GM19438 (cell line): Measurements from ENCODE around the gene CAPRIN1.

Source experiments
- ATAC-seq: cut with Tn5 transposase; IDR thresholded peaks from one replicate; pipeline ENCODE4 v1.9.1; 2021; ENCODE audit warnings: low read depth; ENCODE audit not compliant: unreplicated experiment

CAPRIN1 gene

DNA sequence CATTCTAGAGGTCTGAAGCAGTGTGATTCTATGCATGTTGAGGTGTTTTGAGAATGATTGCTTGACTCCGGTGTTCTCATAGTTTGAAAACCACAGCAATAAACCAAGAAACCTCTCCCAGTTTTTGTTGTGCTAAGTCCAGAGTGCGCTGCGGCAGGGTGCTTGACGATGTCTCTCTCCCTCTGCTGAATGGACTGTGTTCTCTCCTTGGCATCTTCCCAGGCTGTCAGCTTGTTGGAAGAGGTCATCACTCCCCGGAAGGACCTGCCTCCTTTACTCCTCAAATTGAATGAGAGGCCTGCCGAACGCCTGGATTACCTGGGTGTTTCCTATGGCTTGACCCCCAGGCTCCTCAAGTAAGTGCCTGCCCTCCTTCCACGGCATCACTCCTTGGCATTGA lies 84.9 kb downstream of the CAPRIN1 start:
- ATAC-seq, result no peak

DNA sequence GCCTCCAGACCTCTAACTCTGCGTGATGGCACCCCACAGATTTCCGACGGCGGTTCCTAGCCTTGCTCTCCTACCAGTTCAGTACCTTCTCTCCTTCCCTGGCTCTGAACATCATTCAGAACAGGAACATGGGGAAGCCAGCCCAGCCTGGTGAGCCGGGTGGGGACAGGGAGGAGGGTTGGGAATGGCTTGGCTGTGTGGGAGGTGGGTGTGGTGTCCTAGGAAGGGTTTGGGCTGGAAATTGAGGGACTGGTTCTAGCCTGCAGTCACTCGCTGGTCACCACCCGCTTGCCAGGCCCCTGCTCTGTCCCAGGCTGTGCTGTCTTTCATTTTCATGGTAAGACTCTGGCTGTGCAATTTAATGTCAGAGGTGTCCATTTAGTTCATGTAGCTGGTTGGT lies 87.8 kb downstream of the CAPRIN1 start:
- ATAC-seq, result no peak

DNA sequence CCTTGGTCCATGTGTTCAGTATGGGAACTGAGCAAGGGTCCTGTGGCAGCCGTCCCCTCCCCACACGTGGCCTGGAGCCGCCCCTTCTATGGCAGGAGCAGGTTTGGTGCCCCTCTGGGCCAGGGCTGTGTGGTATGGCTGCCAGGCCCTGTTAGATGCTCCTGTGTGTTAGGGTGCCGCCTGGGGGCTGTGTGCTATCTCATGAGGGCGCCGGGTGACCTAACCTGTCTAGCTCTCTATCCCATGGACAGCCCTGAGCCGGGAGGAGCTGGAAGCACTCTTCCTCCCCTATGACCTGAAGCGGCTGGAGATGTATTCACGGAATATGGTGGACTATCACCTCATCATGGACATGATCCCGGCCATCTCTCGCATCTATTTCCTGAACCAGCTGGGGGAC lies 88.6 kb downstream of the CAPRIN1 start:
- ATAC-seq, result no peak

DNA sequence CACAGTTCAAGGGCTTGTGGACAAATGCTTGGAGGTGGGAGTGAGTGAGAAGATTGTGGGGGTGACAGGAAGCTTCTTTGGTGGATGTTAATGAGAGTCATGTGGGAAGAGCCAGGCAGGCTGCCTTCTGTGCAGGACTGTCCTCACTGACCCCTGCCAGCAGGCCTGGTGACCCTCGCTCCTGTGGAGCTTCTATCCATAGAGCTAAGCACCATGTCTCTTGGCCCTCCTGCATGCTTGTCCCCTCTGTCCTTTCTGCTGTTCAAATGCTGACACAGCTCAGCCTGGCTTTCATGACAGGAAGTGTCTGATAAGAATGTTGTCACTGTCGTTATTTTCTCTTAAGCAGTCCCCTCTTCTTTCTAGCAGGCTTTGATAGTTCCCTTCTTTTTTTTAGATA lies 91.5 kb downstream of the CAPRIN1 start:
- ATAC-seq, result no peak

DNA sequence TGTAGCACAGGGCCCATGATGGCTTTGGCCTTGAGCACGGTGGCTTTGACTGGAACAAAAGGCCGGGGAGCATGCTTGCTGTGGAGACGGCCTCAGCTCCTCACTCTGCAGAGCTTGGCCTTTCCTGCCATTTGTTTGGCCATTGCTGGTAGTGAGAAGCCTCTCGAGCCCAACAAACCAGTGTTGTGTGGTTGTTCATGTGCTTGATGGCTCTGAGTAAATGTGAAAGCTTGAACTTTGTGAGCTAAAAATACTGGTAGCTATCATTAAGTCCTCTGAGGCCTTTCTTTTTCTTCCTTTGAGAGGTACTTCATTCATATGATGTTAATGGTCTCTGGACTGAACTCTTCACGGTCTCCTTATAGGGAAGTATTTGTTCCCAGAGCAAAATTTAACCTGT lies 93.5 kb downstream of the CAPRIN1 start:
- no peak for ATAC-seq

DNA sequence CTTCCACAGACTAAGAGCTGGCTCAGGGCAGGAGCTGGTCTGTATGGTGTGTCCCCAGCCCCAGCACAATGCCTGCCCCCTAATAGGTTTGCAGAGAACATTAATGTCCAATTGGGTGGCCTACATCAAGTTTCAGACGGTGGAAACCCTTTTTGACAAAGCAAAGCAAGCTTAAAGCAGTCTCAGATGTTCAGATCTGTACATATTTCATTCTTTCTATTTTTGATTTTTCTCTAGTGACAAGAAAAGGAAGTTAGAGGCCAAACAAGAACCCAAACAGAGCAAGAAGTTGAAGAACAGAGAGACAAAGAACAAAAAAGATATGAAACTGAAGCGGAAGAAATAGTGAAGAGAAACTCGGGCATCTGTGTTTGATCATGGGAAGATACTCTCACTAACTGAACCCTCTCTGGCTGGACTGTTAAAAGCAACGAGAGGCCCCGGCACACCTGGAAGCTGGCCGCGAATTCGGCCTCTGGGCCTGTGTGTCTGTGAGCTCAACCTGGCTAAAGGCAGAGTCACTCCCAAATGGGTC lies 94.4 kb downstream of the CAPRIN1 start:
- no peak for ATAC-seq

DNA sequence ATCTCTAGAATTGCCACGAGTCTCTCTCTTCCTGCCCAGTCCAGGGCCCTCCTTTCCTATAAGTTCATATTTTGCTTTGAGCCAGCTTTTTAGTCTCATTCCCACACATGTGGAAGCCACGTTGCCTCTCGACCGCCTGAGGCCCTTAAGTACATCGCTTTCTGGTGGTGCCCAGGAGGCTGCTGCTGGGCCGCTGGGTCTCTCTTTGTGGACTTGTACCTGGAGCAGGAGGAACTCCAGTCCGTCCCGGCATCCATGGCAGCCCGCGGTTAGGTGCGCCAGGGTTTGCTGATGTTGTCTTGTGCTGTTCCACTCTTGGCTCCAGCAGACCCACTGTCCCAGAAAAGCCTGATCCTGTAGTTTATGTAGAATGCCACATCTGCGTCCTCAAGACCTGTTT lies 94.9 kb downstream of the CAPRIN1 start:
- no peak for ATAC-seq

DNA sequence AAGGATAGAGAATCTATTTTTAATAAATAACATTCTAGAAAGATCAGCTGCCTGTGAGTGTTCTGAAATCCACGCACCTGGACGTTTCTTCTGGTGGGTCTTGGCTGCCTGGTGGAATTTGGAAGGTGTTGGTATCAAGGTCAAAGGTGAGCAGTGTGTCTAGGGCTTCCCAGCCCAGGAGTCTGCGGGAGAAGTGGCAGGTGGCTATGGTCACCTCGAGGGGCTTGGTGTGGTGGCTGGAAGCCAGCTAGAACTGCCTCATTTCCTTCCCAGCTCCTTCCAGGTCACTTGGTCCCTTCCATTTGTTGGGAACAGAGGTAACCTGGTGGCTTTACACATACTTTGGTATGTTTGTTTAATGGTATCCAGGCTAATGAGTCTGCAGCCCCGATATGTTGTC lies 95.3 kb downstream of the CAPRIN1 start:
- ATAC-seq, result no peak

DNA sequence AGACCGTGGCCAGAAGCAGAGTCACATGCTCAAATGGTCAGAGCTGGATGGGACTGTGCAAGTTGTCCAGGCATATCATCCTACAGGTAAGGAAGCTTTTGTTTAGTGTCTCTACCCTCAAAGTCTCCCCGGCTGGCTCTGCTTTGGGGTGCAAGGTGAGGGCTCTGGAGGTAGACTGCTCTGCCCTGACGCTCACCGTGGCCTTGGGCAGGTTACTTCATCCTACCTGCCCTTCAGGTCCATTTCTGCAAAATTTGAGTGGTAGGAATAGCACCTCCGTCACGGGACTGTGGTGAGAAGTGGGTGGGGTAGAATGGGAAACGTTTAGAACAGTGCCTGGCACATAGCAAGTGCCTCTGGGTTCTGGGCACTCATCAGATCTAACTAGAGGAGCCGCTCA lies 96.0 kb downstream of the CAPRIN1 start:
- ATAC-seq, result no peak

DNA sequence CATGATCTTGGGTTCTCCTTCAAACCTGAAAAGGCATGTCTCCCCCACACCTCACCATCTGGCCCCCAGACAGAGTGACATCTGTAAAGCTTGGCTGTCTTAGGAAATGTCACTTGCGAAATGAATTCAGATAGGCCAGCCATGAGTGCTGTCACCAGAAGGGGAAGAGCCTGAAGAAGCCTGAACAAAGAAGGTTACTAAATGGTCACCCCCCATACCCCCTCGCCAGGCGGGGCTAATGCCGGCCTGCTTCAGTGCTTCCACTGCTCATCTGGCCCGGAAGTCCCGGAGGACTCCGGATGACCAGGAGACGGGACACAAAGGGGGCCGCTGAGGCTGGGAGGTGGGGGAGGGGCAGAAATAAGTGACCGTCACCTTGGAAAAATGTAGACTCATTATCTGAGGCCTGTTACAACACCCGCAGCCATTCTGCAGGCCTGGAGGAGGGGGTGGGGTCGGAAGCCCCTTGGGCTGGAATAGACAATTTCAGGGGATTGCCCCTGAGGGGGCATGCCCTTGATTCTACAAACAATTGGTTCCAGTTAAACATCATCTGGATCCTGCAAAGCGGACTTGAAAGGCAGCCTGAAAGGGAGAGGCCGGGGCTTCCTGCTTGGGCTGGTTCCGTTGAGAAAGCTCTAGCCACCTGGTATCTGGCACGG lies 97.1 kb downstream of the CAPRIN1 start:
- no peak for ATAC-seq

DNA sequence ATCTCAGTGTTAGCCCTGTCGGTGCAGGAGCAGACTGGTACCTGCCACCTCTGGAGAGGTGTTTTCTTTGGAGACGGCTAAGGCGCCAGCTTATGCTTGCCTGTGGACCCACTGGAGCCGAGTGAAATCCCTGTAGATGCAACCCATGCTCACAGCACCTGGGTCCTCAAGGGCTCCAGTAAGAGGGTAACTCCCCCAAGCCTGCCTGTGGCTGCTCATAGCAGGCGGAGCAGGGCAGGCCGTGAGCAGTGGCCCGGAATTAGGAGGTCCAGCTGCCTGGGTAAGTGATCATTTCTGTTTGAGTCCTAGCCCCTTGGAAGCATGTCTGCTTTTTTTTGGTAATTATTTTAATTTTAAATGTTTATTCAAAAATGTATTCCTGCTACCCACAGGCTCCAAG lies 97.7 kb downstream of the CAPRIN1 start:
- no peak for ATAC-seq

DNA sequence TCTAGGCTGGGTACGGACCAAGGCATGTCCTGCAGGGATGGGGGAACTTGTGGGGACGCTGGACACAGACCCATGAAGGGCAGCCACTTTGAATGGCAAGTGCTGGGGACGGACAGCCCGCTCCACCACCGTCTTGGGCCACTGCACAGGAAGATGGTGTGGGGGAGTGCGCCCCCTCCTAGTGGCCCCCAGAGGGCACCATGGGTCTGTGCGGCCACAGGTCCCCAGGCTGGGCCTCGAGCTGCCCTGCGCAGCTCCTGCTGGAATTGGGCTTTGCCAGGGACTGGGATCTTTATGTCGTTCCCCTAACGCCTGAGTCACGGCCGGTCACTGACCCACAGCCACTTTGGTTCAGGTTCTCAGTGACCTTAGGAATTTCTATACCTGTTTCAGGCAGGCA lies 98.3 kb downstream of the CAPRIN1 start:
- ATAC-seq, result no peak

DNA sequence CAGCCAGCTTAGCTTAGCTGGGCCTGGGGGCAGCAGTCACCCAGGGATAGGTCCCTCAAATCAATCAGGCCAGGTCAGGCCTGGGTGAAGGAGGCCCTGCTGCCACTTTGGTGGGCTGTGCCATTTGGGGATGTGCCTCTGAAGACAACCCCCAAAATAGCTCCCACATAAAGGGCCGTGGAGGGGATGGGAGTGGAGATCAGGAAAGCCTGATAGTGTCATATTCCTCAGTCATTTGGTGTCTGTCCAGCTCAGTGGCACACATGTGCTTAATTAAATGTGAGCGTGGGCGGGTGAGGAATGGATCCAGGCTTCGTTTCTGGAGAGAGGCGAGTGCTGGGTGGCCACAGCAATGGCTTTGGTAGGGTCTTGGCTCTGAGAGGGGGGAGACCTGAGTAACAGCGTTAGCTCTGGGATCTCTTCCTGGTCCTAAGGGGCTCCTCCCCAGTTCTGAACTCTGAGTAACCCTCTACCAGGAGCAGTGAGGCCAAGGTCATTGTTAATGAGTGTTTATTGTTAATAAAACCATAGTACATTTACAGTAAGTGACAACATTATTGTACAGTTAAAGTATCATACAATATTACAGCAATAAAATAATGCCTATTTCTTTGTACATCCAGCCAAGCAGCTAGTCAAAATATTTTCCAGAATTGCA lies 99.1 kb downstream of the CAPRIN1 start:
- no peak for ATAC-seq
